K562 (cell line): Measurements from ENCODE around the gene CNGB1. TPM values are rescaled to one million over a fixed set of nuclear protein-coding genes. Genes with fewer than 3 reads are reported as not detected.
"Not testable (repeated sequence)": the region's sequence is repeated elsewhere in the genome, so short reads cannot be mapped to it uniquely, and the experiment has no call there.

Experiments used
- ATAC-seq: fragments of 200-7000 bp; cut with Tn5 transposase; 3 replicates; pipeline ENCODE4 v1.9.1; 2020; ENCODE audit warnings: moderate library complexity
- BruUV-seq: library from RNA; stranded (reverse); fragments of 400-500 nt; replicated peaks from 2 replicates; lab custom pipeline; 2021; lab: Mats Ljungman, UMichigan
- CTCF ChIA-PET: fragments of 300-600 bp; formaldehyde crosslinking; extraction: SDS; loops from one replicate; lab custom pipeline; 2021; ENCODE audit warnings: low intra/inter-chr PET ratio; lab: Yijun Ruan, JAX
- POLR2A ChIA-PET: fragments of 300-600, 350-650 bp; sonication (Branson Sonifier 250); formaldehyde crosslinking; extraction: SDS; loops from one replicate; lab custom pipeline; 2021; ENCODE audit warnings: antibody characterized with exemption, inconsistent platforms; lab: Yijun Ruan, JAX
- DNase-seq, 4 experiments: peaks; one replicate each; pipeline versions ENCODE4 v3.0.0 to v3.0.0-alpha.2; 2011 to 2018; ENCODE audit warnings: low spot score in 3 of 4, mixed read lengths in 3 of 4; ENCODE audit errors: extremely low read depth in 1 of 4
- FAIRE-seq: peaks from 2 replicates; lab custom pipeline; 2011; peaks lifted over from hg19 to GRCh38; lab: Jason Lieb, UNC
- H2AFZ ChIP-seq: 2 replicates; pipeline ENCODE4 v1.6.0; 2011; ENCODE audit warnings: low read depth, low read length, control low read depth, inconsistent platforms
- H3K27ac ChIP-seq: fragments of 200-600 bp; 3 replicates; pipeline ENCODE4 v1.8.0; 2011; ENCODE audit warnings: low read depth, mild to moderate bottlenecking, control low read depth, inconsistent platforms, low read length, moderate library complexity, mixed read lengths; ENCODE audit errors: extremely low read depth
- H3K27me3 ChIP-seq, 2 experiments: fragments of 300-600 bp in 1 of 2; 2 replicates in 1 of 2; 3 replicates in 1 of 2; pipeline versions ENCODE4 v1.6.0 to v1.8.0; 2011; ENCODE audit warnings: inconsistent platforms in 2 of 2, low read length in 2 of 2, mild to moderate bottlenecking in 1 of 2, mixed read lengths in 1 of 2, moderate library complexity in 1 of 2; ENCODE audit not compliant: control insufficient read depth in 2 of 2, insufficient read depth in 2 of 2
- H3K36me3 ChIP-seq: fragments of 300-600 bp; 3 replicates; pipeline ENCODE4 v1.8.0; 2011; ENCODE audit warnings: mild to moderate bottlenecking, low read length, inconsistent platforms; ENCODE audit not compliant: control insufficient read depth, insufficient read depth
- H3K4me1 ChIP-seq, 2 experiments: fragments of 200-600 bp in 1 of 2; replicated peaks in 1 of 2; 2 replicates in 1 of 2; 3 replicates in 1 of 2; pipeline versions ENCODE4 v1.5.1 to v1.8.0; 2011; ENCODE audit warnings: inconsistent platforms in 2 of 2, low read length in 2 of 2, mild to moderate bottlenecking in 1 of 2, mixed read lengths in 1 of 2, moderate library complexity in 1 of 2; ENCODE audit not compliant: control insufficient read depth in 2 of 2, insufficient read depth in 2 of 2
- H3K4me2 ChIP-seq: 2 replicates; pipeline ENCODE4 v1.6.1; 2011; ENCODE audit warnings: low read length, control low read depth, inconsistent platforms, mixed read lengths; ENCODE audit not compliant: insufficient read depth
- H3K4me3 ChIP-seq: fragments of 200-600 bp; sonication (generic), shearing (Covaris generic); 2 replicates; pipeline ENCODE4 v1.5.1; 2016; ENCODE audit warnings: control low read depth, inconsistent platforms
- H3K79me2 ChIP-seq: fragments of 200-600 bp; 3 replicates; pipeline ENCODE4 v1.8.0; 2011; ENCODE audit warnings: low read length, inconsistent platforms; ENCODE audit not compliant: control insufficient read depth, insufficient read depth
- H3K9ac ChIP-seq, 2 experiments: 2 replicates each; pipeline versions ENCODE4 v1.6.0 to v1.6.1; 2011; ENCODE audit warnings: low read depth in 2 of 2, low read length in 2 of 2, control low read depth in 1 of 2, inconsistent platforms in 1 of 2, mild to moderate bottlenecking in 1 of 2, mixed read lengths in 1 of 2; ENCODE audit not compliant: insufficient read depth in 1 of 2
- H3K9me1 ChIP-seq: one replicate; pipeline ENCODE4 v1.6.0; 2011; ENCODE audit warnings: inconsistent platforms, mild to moderate bottlenecking, low read length, moderate library complexity; ENCODE audit not compliant: control insufficient read depth, insufficient read depth
- H3K9me3 ChIP-seq: replicated peaks from 2 replicates; pipeline ENCODE4 v1.5.1; 2011; ENCODE audit warnings: low read depth, low read length, inconsistent platforms; ENCODE audit not compliant: control insufficient read depth, insufficient read depth
- H4K20me1 ChIP-seq: replicated peaks from 2 replicates; pipeline ENCODE4 v1.6.1; 2011; ENCODE audit warnings: low read length, inconsistent platforms, mixed read lengths; ENCODE audit not compliant: control insufficient read depth, insufficient read depth
- FUS ChIP-seq: fragments of 200-400 bp; formaldehyde crosslinking; optimal IDR thresholded peaks from 2 replicates; pipeline ENCODE3; 2017; ENCODE audit warnings: low read depth, low read length
- IRF2 ChIP-seq: sonication (generic); formaldehyde crosslinking; IDR thresholded peaks from 2 replicates; pipeline ENCODE4 v1.8.1; 2022; ENCODE audit warnings: mild to moderate bottlenecking, missing genetic modification reagents
- NEUROD1 ChIP-seq: fragments of 150-350 bp; IDR thresholded peaks from 2 replicates; pipeline ENCODE4 v1.6.1; 2014; ENCODE audit warnings: borderline replicate concordance, low read length, low read depth; ENCODE audit not compliant: partially characterized antibody
- PHF8 ChIP-seq: fragments of 200-600 bp; sonication (generic); IDR thresholded peaks from 2 replicates; pipeline ENCODE4 v1.6.1; 2012; ENCODE audit warnings: mixed run types, mild to moderate bottlenecking, inconsistent platforms, low read length, moderate library complexity, borderline replicate concordance
- ZNF184 ChIP-seq: sonication (generic); formaldehyde crosslinking; IDR thresholded peaks from 2 replicates; pipeline ENCODE4 v1.5.0; 2020; ENCODE audit warnings: missing genetic modification reagents
- ZNF354B ChIP-seq: fragments of 250-450 bp; sonication (Bioruptor Pico); IDR thresholded peaks from 2 replicates; pipeline ENCODE4 v1.4.0; 2020
- ZNF384 ChIP-seq: IDR thresholded peaks from 2 replicates; pipeline ENCODE4 v1.6.1; 2012; ENCODE audit warnings: low read depth, low read length, improper control_type of control experiment
- ZNF75A ChIP-seq: fragments of 450-650 bp; formaldehyde crosslinking; IDR thresholded peaks from 2 replicates; pipeline ENCODE4 v1.4.0; 2020; ENCODE audit warnings: mild to moderate bottlenecking
- WGBS: fragments of 100-300 bp; shearing (Covaris generic); methylation state at CpG from one replicate; pipeline ENCODE4 v1.1.6; 2016; ENCODE audit warnings: low coverage, mixed read lengths; ENCODE audit not compliant: insufficient coverage; ENCODE audit errors: missing lambda C conversion rate; 5-methylcytosine and 5-hydroxymethylcytosine counted together
- in situ Hi-C: fragments of 300-500 bp; cut with MboI; formaldehyde crosslinking; loops from 4 replicates; pipeline ENCODE4 v1.15.0; 2018; ENCODE audit warnings: inconsistent platforms, mixed read lengths
- intact Hi-C: fragments of 100-400 bp; cut with micrococcal nuclease; formaldehyde crosslinking; loops from 2 replicates; pipeline ENCODE4 v1.14.2; 2022
- polyA plus RNA-seq, 8 experiments: library from polyadenylated mRNA; depleted of rRNA in 4 of 8; stranded (reverse) in 5 of 8; unstranded in 3 of 8; fragments of >200 nt; fragmentation: Nextera tagmentation in 2 of 8; fragmentation: Illumina TruSeq in 1 of 8; extraction: Ambion mirVana in 2 of 8; extraction: Trizol in 1 of 8; gene quantifications; 2 replicates each; pipeline versions ENCODE4 v1.2.1 to v1.2.3, GENCODE V29; 2011 to 2014; ENCODE audit warnings: inconsistent platforms in 1 of 8, missing spikeins in 1 of 8
- total RNA-seq, 7 experiments: library from RNA; depleted of rRNA in 6 of 7; stranded (reverse); fragments of >200 nt in 6 of 7; fragmentation: Illumina TruSeq in 2 of 7; extraction: Trizol in 2 of 7; gene quantifications; 2 replicates each; pipeline versions ENCODE4 v1.2.1 to v1.2.3, GENCODE V29; 2011 to 2021; ENCODE audit warnings: low replicate concordance in 1 of 7
- TF ChIP-seq, protein P1 (sequence below): sonication (generic); formaldehyde crosslinking; IDR thresholded peaks from 2 replicates; pipeline ENCODE4 v1.8.0; 2022; ENCODE audit warnings: mild to moderate bottlenecking, missing genetic modification reagents, borderline replicate concordance
- TF ChIP-seq, protein P2 (sequence below): fragments of 250-450 bp; sonication (Bioruptor Pico); IDR thresholded peaks from 2 replicates; pipeline ENCODE4 v1.5.0; 2020; ENCODE audit warnings: mild to moderate bottlenecking, borderline replicate concordance

CNGB1 gene
- total and polyA plus RNA-seq, 9 of the 15 experiments (the other 6 are each of a cell fraction or from before 2014, with no cell fraction given): not detected

DNA sequence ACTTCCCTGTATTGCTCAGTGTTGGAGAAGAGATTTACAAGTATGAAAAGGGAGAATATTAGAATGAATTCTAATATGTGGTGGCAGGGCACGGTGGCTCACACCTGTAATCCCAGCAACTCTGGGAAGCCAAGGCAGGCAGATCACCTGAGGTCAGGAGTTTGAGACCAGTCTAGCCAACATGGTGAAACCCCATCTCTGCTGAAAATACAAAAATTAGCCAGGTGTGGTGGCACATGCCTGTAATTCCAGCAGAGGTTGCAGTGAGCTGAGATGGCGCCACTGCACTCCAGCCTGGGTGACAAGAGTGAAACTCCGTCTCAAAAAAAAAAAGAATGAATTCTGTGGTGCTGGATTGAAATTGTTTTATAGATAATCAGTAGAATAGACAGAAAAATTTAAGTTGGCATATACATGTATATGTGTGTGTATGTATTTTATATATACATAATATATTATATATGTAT is 75.8 kb downstream of the CNGB1 start:
- H3K79me2 ChIP-seq, H3K4me3 ChIP-seq, H3K36me3 ChIP-seq, FAIRE-seq, H3K4me1 ChIP-seq, DNase-seq, ATAC-seq, H3K9me1 ChIP-seq, H2AFZ ChIP-seq, BruUV-seq, H3K9ac ChIP-seq, POLR2A ChIA-PET, H3K27ac ChIP-seq, H3K9me3 ChIP-seq, H3K4me2 ChIP-seq, H4K20me1 ChIP-seq: not testable (repeated sequence)
- in situ Hi-C loops (loop anchor here (10.0 kb wide), 1 partner anchor 200 kb away; no protein-coding TSS in a partner anchor), intact Hi-C loops (loop anchor here (10.0 kb wide), 1 partner anchor 230 kb away; the partner anchor contains the start of gene ADGRG3)
- peaks cover 14 to 25% of the 10 kb centered on the region in 2 experiments for H3K27me3 ChIP-seq
- CTCF ChIA-PET: interaction anchor here (0.7 kb wide), 1 partner anchor 397 kb away, joined by 4 read pairs; no protein-coding TSS in a partner anchor
- 31% methylated on average over 3 of the region's 3 CpGs for WGBS

DNA sequence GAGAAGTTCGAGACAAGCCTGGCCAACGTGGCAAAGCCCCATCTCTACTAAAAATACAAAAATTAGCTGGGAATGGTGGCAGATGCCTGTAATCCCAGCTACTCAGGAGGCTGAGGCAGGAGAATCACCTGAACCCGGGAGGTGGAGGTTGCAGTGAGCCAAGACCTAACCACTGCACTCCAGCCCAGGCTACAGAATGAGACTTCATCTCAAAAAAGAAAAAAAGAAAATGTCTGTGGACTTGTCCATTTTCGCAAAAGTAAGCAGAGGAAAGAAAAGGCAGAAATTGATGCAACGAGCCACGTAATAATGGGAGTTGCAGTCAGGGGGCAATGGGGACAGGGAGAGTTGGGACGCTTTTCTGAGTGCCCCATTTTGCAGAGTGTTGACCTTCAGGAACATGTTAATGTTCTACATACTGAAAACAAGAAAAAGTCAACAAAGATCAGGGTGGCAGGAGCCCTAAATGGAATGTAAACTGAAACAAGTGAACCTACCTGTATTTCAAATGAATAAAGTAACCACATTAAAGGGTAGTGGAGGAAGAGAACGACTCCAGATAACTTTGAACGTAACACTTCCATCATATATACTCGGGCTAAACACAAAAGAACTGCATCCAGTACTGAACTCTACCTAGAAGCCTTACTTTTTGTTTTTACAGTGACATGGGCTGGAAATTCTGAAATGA is 76.4 kb downstream of the CNGB1 start:
- no TSS peak for BruUV-seq

More for the DNA sequence above, 76.4 kb downstream of the CNGB1 start:
- intact Hi-C loops (loop anchor here (10.0 kb wide), 1 partner anchor 230 kb away; the partner anchor contains the start of gene ADGRG3), in situ Hi-C loops (loop anchor here (10.0 kb wide), 1 partner anchor 200 kb away; no protein-coding TSS in a partner anchor)
- H3K4me3 ChIP-seq: no peak overlapping the region
- no peak overlapping the region for H3K27ac ChIP-seq
- H2AFZ ChIP-seq: peak overlapping the region; percentile 72; the same call in 1 of the 2 replicates
- no peak for ATAC-seq
- FAIRE-seq: no peak
- CTCF ChIA-PET: interaction anchor here (0.7 kb wide), 1 partner anchor 398 kb away, joined by 4 read pairs; no protein-coding TSS in a partner anchor
- no peaks in the 10 kb centered on the region; the same call in 1 of the 2 replicates for H4K20me1 ChIP-seq
- H3K4me2 ChIP-seq: no peak overlapping the region
- no peak for TF ChIP-seq ZNF75A (CRISPR knock-in tag)
- no peak for TF ChIP-seq NEUROD1
- no peak for TF ChIP-seq PHF8
- TF ChIP-seq ZNF184: no peak
- no peak for TF ChIP-seq FUS
- no peak for TF ChIP-seq ZNF354B (CRISPR knock-in tag)
- TF ChIP-seq, protein P1, sequence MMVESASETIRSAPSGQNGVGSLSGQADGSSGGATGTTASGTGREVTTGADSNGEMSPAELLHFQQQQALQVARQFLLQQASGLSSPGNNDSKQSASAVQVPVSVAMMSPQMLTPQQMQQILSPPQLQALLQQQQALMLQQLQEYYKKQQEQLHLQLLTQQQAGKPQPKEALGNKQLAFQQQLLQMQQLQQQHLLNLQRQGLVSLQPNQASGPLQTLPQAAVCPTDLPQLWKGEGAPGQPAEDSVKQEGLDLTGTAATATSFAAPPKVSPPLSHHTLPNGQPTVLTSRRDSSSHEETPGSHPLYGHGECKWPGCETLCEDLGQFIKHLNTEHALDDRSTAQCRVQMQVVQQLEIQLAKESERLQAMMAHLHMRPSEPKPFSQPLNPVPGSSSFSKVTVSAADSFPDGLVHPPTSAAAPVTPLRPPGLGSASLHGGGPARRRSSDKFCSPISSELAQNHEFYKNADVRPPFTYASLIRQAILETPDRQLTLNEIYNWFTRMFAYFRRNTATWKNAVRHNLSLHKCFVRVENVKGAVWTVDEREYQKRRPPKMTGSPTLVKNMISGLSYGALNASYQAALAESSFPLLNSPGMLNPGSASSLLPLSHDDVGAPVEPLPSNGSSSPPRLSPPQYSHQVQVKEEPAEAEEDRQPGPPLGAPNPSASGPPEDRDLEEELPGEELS: no peak
- TF ChIP-seq, protein P2, sequence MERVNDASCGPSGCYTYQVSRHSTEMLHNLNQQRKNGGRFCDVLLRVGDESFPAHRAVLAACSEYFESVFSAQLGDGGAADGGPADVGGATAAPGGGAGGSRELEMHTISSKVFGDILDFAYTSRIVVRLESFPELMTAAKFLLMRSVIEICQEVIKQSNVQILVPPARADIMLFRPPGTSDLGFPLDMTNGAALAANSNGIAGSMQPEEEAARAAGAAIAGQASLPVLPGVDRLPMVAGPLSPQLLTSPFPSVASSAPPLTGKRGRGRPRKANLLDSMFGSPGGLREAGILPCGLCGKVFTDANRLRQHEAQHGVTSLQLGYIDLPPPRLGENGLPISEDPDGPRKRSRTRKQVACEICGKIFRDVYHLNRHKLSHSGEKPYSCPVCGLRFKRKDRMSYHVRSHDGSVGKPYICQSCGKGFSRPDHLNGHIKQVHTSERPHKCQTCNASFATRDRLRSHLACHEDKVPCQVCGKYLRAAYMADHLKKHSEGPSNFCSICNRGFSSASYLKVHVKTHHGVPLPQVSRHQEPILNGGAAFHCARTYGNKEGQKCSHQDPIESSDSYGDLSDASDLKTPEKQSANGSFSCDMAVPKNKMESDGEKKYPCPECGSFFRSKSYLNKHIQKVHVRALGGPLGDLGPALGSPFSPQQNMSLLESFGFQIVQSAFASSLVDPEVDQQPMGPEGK (CRISPR knock-in tag): no peak
- no peak for TF ChIP-seq ZNF384
- no peak for TF ChIP-seq IRF2 (CRISPR knock-in tag)
- TF ChIP-seq, all 486 proteins: peak for 0
- no peaks in the 10 kb centered on the region for H3K9me3 ChIP-seq
- H3K27me3 ChIP-seq: peaks cover 20 to 29% of the 10 kb centered on the region in 2 experiments
- H3K9me1 ChIP-seq: no peaks in the 10 kb centered on the region
- peaks cover 3 to 9% of the 10 kb centered on the region in 2 experiments; a peak in 4 of 5 replicates for H3K4me1 ChIP-seq
- H3K36me3 ChIP-seq: no peaks in the 10 kb centered on the region
- DNase-seq: no peak
- POLR2A ChIA-PET: no interaction called here
- no peaks in the 10 kb centered on the region for H3K79me2 ChIP-seq
- no peak overlapping the region for H3K9ac ChIP-seq
- WGBS: 24% methylated on average over 9 of the region's 10 CpGs
